Lung microvascular endothelial cell (primary cell): Measurements from ENCODE around the gene PGA5. TPM values are rescaled to one million over a fixed set of nuclear protein-coding genes. Genes with fewer than 3 reads are reported as not detected.
A peak's percentile ranks its signal among the peaks of the same experiment; 100 is the strongest.

ENCODE experiments used
- DNase-seq, 2 donors: peaks; one replicate each; pipeline versions ENCODE4 v3.0.0 to v3.0.0-alpha.2; 2010; ENCODE audit warnings: low read depth in 2 of 2
- total RNA-seq: library from RNA; depleted of rRNA; stranded (reverse); fragments of >200 nt; gene quantifications from 2 replicates; pipeline ENCODE4 v1.2.1, GENCODE V29; 2014

Gene PGA5
- total RNA-seq, 1 donor from 2014 or later, result not detected

DNA sequence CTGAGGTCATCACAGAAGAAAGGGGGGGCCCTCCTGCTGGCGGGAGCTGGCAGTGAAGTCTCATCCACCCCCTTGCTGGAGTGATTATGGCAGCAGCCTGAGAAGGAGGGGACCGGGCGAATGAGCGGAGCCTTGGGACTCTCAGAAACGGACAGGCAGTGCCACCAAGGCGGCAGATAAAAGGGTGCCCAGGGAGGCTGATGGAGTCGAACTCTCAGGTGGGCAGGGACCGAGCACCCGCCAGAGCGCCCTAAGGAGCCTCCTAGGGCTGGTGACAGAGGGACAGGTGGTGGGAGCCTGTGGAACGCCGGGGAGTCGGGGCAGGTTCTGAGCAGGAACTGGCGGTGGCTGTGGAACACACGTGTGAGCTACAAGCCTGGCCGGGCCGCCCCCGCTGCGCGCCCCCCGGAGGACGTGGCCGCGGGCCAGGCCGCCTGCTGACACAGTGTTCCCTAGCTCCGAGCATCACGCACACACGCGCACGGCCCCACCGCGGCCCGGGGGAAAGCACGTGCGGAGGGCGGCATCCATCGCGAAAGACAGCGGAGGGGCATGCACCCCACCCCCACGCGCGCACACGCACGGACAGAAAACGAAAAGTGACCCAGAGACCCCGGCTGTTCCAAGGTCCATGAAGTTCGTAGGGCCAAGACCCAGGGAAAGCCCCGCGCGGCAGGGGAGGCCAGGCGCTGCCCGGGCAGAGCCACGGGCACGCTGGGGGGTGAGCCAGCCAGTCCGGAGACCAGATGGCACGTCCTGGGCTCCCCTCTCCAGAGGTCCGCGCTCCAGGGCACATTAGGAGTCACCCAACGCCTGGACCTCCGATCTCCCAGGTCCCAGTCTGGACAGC, 53.1 kb downstream of the PGA5 start:
- peak; percentile 47 to 85 for DNase-seq

DNA sequence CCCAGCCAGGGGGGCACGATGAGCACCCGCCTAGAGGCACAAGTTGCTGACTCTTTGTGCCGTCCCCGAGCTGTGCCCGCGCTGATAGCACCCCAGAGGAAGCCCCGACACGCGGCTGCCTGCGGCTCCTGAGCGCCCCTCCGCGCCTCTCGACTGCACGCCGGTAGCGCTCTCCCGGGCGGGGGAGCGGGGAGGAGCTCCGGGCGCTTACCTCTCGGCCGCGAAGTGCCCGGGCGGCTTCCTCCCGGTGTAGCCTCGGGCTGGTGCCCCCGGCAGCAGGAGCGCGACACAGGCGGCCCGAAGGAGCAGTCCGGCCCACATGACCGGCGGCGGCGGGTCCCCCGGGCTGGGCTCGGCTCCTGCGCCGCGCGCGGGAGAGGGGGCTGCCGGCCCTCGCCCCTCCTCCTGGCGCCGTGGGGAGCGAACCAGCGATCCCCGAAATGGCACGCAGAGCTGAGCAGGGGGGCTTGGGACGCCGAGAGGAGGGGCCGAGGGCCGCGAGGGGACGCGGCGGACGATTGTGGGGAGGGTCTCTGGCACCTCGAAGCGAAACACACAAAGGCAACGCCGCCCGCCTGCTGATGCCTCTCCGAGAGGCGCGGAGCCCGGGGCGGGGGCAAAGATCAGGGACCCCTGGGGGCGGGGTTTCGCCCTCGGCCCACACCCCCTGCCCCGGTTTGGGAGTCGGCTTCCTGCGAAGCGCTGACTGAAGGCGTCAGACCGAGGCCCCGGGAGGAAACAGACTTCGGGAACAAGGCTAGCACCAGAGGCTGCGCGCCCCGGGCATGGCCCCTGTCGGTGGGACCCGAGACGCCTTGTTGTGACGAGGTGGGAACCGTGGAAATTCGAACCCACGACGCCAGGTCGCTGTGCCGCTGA, 54.0 kb downstream of the PGA5 start, which contains the start of gene VWCE:
VWCE (minus strand) TSS at position 600 of the 879 bp plus-strand sequence; CDS start at position 321, 279 bp downstream.
- peak; percentile 57 to 65 for DNase-seq

DNA sequence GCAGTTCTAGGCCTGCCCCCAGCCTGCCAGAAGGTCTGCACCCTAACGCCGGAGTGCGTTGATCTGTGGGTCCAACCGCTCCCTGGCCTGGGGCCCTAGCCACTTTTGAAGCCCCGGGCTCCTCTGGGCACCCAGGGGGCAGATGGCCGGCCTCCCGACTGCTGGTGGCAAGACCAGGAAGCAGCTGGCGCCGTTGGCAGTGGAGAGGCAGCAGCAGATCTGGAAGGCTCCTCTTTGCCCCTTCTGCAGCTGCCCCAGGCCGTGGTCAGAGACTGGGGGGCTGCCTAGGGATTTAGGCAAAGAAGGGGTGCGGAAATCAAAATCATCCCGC, 54.6 kb downstream of the PGA5 start:
- peak in 1 of 2 donors; percentile 20 for DNase-seq

DNA sequence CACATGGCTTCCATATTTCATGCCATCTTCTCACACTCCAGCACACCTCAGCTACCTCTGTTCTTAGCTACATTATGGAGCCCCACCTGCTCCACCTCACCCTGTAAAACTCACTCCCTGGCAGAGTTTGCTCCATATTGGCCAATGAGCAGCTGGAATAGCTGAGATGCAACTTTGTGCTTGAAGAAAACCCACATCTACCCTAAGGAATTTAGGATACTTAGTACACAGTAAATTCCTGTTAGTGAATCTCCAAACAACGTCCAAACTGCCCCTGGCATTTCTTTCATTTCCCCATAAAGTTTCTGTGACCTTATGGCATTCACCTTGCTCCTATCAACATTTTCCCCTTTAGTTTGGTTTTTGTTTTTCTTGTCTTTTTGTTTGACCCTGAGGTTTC, 56.4 kb downstream of the PGA5 start:
- DNase-seq, result no peak

DNA sequence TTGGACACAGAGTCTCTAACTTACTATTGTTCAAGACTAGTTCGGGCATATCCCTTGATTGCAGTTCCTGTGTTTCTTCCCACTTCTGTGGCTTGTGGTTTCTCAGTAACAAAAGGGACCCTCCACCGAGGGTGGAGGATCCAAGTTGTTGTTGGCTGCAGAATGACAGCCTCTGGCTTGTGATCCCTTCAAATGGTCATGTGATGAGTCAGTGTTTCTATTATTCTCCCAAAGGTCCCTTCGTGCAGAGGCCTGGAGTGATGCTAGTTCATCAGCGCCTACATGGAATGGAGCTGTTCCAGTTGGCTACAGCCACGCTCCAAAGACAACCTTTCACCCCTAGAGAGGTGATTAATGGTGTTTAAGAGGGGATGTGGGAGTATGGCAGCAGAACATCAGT, 56.8 kb downstream of the PGA5 start:
- peak; percentile 95 to 96 for DNase-seq

GRCh38 chr11:61298663-61299244, 57.8 kb downstream of the PGA5 start:
- DNase-seq, result no peak

Other genes starting within 250 kb of the PGA5 start
- gene CD5, start 138.7 kb upstream of the PGA5 start, total RNA-seq, result not detected in 2 replicates
- 4.4 and 6.2 TPM in 2 replicates for gene VPS37C, start 79.7 kb upstream of the PGA5 start, total RNA-seq
- not detected in 2 replicates for gene PGA3, start 37.7 kb upstream of the PGA5 start, total RNA-seq
- gene PGA4, start 18.8 kb upstream of the PGA5 start, total RNA-seq, result not detected in 2 replicates
- gene VWCE, start 54.1 kb downstream of the PGA5 start, total RNA-seq, result 0.60 and 2.2 TPM in 2 replicates
- 234 and 238 TPM in 2 replicates for gene DDB1, start 91.9 kb downstream of the PGA5 start, total RNA-seq
- gene TKFC, start 92.1 kb downstream of the PGA5 start, total RNA-seq, result 10.0 and 14.5 TPM in 2 replicates
- 38.1 and 76.4 TPM in 2 replicates for gene CYB561A3, start 120.7 kb downstream of the PGA5 start, total RNA-seq
- 8.5 and 16.5 TPM in 2 replicates for gene TMEM138, start 121.2 kb downstream of the PGA5 start, total RNA-seq
- 7.6 and 11.9 TPM in 2 replicates for gene TMEM216, start 151.4 kb downstream of the PGA5 start, total RNA-seq
- 8.7 and 10.3 TPM in 2 replicates for gene CPSF7, start 188.8 kb downstream of the PGA5 start, total RNA-seq
- gene SDHAF2, start 188.9 kb downstream of the PGA5 start, total RNA-seq, result 38.1 and 68.8 TPM in 2 replicates